Measurements from ENCODE around the gene MRPS21. TPM values are rescaled to one million over a fixed set of nuclear protein-coding genes. Genes with fewer than 3 reads are reported as not detected.

The MRPS21 gene
- total and polyA plus RNA-seq, 2 of the 8 experiments (the other 6 are each of a cell fraction or from before 2014, with no cell fraction given) = 81.9 to 99.8 TPM

Other genes with a start within 250 kb of the MRPS21 start
- gene VPS45, start 226.1 kb upstream of the MRPS21 start, total RNA-seq (2021; fragmentation: NEBNext Ultra II Directional; extraction: Animal tissue kit (Norgen Biotek cat#: 25700)) = 27.6 and 29.9 TPM in 2 replicates
- gene VPS45, start 226.1 kb upstream of the MRPS21 start, polyA plus RNA-seq (2011; rRNA removed) = 12.7 and 19.1 TPM in 2 replicates
- gene PLEKHO1, start 143.9 kb upstream of the MRPS21 start, total RNA-seq (2021; fragmentation: NEBNext Ultra II Directional; extraction: Animal tissue kit (Norgen Biotek cat#: 25700)) = 35.0 and 37.0 TPM in 2 replicates
- gene PLEKHO1, start 143.9 kb upstream of the MRPS21 start, polyA plus RNA-seq (2011; rRNA removed) = 23.2 and 26.0 TPM in 2 replicates
- gene ANP32E, start 57.7 kb upstream of the MRPS21 start, total RNA-seq (2021; fragmentation: NEBNext Ultra II Directional; extraction: Animal tissue kit (Norgen Biotek cat#: 25700)) = 114 and 123 TPM in 2 replicates
- 10.2 and 20.7 TPM in 2 replicates for gene ANP32E, start 57.7 kb upstream of the MRPS21 start, polyA plus RNA-seq (2011; rRNA removed)
- gene CA14, start 36.1 kb upstream of the MRPS21 start, total RNA-seq (2021; fragmentation: NEBNext Ultra II Directional; extraction: Animal tissue kit (Norgen Biotek cat#: 25700)) = 52.1 and 52.3 TPM in 2 replicates
- gene CA14, start 36.1 kb upstream of the MRPS21 start, polyA plus RNA-seq (2011; rRNA removed) = 79.3 and 105 TPM in 2 replicates
- 110 and 111 TPM in 2 replicates for gene APH1A, start 24.8 kb upstream of the MRPS21 start, total RNA-seq (2021; fragmentation: NEBNext Ultra II Directional; extraction: Animal tissue kit (Norgen Biotek cat#: 25700))
- 183 and 188 TPM in 2 replicates for gene APH1A, start 24.8 kb upstream of the MRPS21 start, polyA plus RNA-seq (2011; rRNA removed)
- gene C1orf54, start 21.1 kb upstream of the MRPS21 start, total RNA-seq (2021; fragmentation: NEBNext Ultra II Directional; extraction: Animal tissue kit (Norgen Biotek cat#: 25700)) = 19.8 and 20.4 TPM in 2 replicates
- 12.2 and 30.2 TPM in 2 replicates for gene C1orf54, start 21.1 kb upstream of the MRPS21 start, polyA plus RNA-seq (2011; rRNA removed)
- 9.6 and 10.6 TPM in 2 replicates for gene CIART, start 11.3 kb upstream of the MRPS21 start, total RNA-seq (2021; fragmentation: NEBNext Ultra II Directional; extraction: Animal tissue kit (Norgen Biotek cat#: 25700))
- gene CIART, start 11.3 kb upstream of the MRPS21 start, polyA plus RNA-seq (2011; rRNA removed) = 23.3 and 33.3 TPM in 2 replicates
- 58.1 and 65.8 TPM in 2 replicates for gene PRPF3, start 27.7 kb downstream of the MRPS21 start, total RNA-seq (2021; fragmentation: NEBNext Ultra II Directional; extraction: Animal tissue kit (Norgen Biotek cat#: 25700))
- 15.1 and 17.9 TPM in 2 replicates for gene PRPF3, start 27.7 kb downstream of the MRPS21 start, polyA plus RNA-seq (2011; rRNA removed)
- 30.2 and 32.4 TPM in 2 replicates for gene RPRD2, start 70.3 kb downstream of the MRPS21 start, total RNA-seq (2021; fragmentation: NEBNext Ultra II Directional; extraction: Animal tissue kit (Norgen Biotek cat#: 25700))
- gene RPRD2, start 70.3 kb downstream of the MRPS21 start, polyA plus RNA-seq (2011; rRNA removed) = 14.4 and 14.6 TPM in 2 replicates
- gene TARS2, start 193.6 kb downstream of the MRPS21 start, total RNA-seq (2021; fragmentation: NEBNext Ultra II Directional; extraction: Animal tissue kit (Norgen Biotek cat#: 25700)) = 32.7 and 39.1 TPM in 2 replicates
- 38.9 and 54.0 TPM in 2 replicates for gene TARS2, start 193.6 kb downstream of the MRPS21 start, polyA plus RNA-seq (2011; rRNA removed)
- 0.73 and 0.95 TPM in 2 replicates for gene ECM1, start 214.2 kb downstream of the MRPS21 start, total RNA-seq (2021; fragmentation: NEBNext Ultra II Directional; extraction: Animal tissue kit (Norgen Biotek cat#: 25700))
- 0.98 and 1.1 TPM in 2 replicates for gene ECM1, start 214.2 kb downstream of the MRPS21 start, polyA plus RNA-seq (2011; rRNA removed)
- gene FALEC, start 221.9 kb downstream of the MRPS21 start, total RNA-seq (2021; fragmentation: NEBNext Ultra II Directional; extraction: Animal tissue kit (Norgen Biotek cat#: 25700)) = 1.1 TPM in 1 of 2 replicates, not detected in the other
- gene FALEC, start 221.9 kb downstream of the MRPS21 start, polyA plus RNA-seq (2011; rRNA removed) = not detected in 2 replicates

Measured in H1 (cell line).